Posterior cingulate gyrus (tissue), 11 donors: Measurements from ENCODE around the gene CCDC181.
"Not testable (repeated sequence)": the region's sequence is repeated elsewhere in the genome, so short reads cannot be mapped to it uniquely, and the experiment has no call there.

ENCODE experiments used
- DNase-seq, 10 donors: peaks; one replicate each; pipeline versions ENCODE4 v3.0.0 to v3.0.0-alpha.2; 2020 to 2021; ENCODE audit warnings: mixed read lengths in 3 of 10
- intact Hi-C: fragments of 100-400 bp; cut with DNase I; formaldehyde crosslinking; loops from one replicate; pipeline ENCODE4 v1.15.1; 2023

The CCDC181 gene

GRCh38 chr1:169408340-169408739 is 18.9 kb downstream of the CCDC181 start:
- DNase-seq, result peak in 2 of 10 donors; percentile 36 to 72

GRCh38 chr1:169402578-169402977 is 24.7 kb downstream of the CCDC181 start:
- intact Hi-C loops, result not testable (repeated sequence)

More at GRCh38 chr1:169408340-169408739, 18.9 kb downstream of the CCDC181 start:
- intact Hi-C loops, result not testable (repeated sequence)

DNA sequence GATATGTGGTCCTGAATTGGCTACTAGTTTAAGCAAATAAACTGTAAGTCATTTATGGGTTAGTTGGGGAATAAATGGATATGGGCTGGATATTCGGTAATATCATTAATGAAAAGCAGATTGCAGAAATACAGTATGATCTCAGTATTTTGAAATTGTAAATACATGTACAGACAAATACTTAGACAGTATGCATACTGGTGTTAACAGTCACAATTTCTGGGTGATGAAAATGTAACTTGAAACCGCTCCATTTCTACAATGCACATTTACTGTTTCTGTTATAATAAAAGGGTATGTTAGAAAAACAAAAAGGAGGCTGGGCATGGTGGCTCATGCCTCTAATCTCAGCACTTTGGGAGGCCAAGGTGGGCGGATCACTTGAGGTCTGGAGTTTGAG is 31.3 kb downstream of the CCDC181 start:
- DNase-seq, result no peak

More at GRCh38 chr1:169402578-169402977, 24.7 kb downstream of the CCDC181 start:
- not testable (repeated sequence) for DNase-seq

DNA sequence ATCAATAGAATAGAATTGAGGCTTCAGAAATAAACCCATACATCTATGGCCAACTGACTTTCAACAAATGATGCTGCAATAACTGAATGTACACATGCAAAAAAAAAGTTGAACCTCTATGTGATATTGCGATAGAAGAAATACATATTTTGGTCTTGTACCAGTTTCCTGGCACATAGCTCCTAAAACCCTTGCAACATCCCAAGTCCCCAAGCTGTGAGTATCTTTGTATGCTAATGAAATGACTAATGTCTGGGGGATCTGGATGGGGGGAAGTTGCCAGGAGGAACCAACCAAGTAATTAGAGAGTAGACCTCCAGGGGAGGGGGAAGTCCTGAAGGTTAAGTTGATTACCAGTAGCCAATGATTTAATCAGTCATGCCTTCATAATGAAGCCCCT is 34.9 kb downstream of the CCDC181 start:
- DNase-seq, result no peak
- intact Hi-C loops, result no loop called here

More for the DNA sequence above, 31.3 kb downstream of the CCDC181 start:
- intact Hi-C loops, result no loop called here

DNA sequence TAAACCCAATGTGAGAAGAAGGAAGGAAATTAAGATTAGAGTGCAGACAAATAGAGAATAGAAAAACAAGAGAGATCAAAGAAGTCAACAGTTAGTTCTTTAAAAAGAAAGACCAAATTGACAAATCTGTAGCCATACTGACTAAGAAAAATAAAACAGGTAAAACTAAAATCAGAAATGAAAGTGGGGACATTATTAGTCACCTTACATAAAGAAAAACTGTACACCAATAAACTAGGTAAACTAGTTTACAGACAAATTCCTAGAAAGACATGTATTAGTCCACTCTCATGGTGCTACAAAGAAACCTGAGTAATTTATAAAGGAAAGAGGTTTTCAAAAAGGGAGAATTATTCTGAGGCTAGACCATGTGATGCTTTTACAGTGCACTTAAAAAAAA is 37.0 kb downstream of the CCDC181 start:
- DNase-seq, result no peak
- intact Hi-C loops, result no loop called here

DNA sequence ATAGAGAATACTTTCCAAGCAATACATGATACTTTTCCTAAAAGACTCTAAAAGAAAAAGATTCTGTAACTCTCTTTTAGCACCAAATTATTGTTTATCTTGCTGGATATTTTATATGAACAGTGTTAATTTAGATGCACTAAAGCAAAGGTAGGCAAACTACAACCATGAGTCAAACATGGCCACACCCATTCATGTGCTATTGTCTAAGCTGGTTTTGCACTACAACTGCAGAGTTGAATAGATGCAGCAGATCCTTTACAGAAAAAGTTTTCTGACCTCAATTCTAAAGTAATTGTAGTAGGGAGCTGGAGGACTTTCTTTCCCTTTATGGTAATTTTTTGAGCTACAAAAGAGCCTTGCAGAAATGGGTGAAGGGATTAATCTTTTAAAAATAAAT is 39.9 kb downstream of the CCDC181 start:
- DNase-seq, result no peak
- intact Hi-C loops, result no loop called here

- intact Hi-C loops, result no loop called here
- DNase-seq, result no peak
Observed at GRCh38 chr1:169383449-169383848, 43.8 kb downstream of the CCDC181 start.

DNA sequence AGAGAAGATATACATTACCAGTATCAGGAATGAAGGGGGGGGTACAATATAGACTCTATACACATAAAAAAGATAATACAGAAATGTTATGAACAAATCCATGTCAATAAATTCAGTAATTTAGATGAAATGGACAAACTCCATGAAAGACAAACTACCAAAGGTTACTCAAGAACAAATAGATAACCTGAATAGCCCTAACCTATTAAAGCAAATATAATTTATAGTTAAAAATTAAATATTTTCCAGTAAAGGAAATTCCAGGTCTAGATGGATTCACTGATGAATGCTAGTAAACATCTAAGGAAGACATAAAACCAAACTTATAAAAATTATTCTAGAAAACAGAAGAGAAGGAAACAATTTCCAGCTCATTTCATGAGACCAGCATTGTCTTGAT is 46.1 kb downstream of the CCDC181 start:
- intact Hi-C loops, result no loop called here
- DNase-seq, result no peak

GRCh38 chr1:169371404-169371803 is 55.9 kb downstream of the CCDC181 start:
- intact Hi-C loops, result no loop called here
- DNase-seq, result no peak

DNA sequence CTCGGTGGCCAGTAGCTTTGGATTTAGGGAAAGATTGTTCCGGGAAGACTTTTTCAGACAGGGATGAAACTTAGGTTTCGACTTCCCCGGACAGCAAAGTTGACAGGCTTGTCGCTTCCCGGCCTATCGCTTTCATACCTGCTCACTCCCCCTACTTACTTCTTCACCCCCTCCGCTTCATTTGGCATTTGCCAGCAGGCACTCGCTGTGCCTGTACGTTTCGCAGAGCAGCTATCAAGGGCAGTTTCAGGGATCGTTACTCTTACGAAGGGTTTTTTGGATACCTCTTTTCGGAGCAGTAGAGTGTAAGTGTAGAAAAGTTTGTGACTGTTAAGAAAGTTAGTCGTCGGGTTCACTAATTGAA is 58.9 kb downstream of the CCDC181 start:
- DNase-seq, result peak in 1 of 10 donors; percentile 67
- intact Hi-C loops, result loop anchor here (5.0 kb wide), 1 partner anchor 119 kb away; the partner anchor contains the start of gene SLC19A2

- intact Hi-C loops, result loop anchor here (5.0 kb wide), 1 partner anchor 119 kb away; the partner anchor contains the start of gene SLC19A2
- DNase-seq, result peak; percentile 90 to 99 (median 96)
Observed at GRCh38 chr1:169367686-169368405, 59.4 kb downstream of the CCDC181 start, which contains the start of the genes BLZF1 and NME7. Gene BLZF1 (plus strand): TSS chr1:169368195. CDS start chr1:169369523, 1,328 bp downstream. Gene NME7 (minus strand): TSS chr1:169367797. CDS start chr1:169367710, 87 bp downstream.

- intact Hi-C loops, result loop anchor here (5.0 kb wide), 1 partner anchor 120 kb away; the partner anchor contains the start of gene SLC19A2
- no peak for DNase-seq
Observed at GRCh38 chr1:169367096-169367685, 60.1 kb downstream of the CCDC181 start.

DNA sequence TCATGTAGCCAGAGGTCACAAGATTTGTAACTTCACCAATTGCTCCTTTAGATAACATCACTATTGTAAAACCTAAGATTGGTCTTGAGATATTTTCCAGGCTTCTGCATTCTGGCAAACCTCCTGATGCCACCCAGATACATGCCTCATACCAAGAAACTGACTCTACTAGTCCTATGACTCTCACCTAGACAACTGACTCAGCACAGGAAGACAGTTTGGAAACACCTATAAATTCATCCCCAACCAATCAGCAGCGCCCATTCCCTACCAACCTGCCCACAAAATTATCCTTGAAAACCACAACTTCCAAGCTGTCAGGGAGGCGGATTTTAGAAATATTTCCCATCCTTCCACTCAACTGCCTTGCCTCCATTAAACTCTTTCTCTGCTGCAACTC is 62.3 kb downstream of the CCDC181 start:
- intact Hi-C loops, result loop anchor here (5.0 kb wide), 1 partner anchor 122 kb away; the partner anchor contains the start of gene SLC19A2
- DNase-seq, result no peak

DNA sequence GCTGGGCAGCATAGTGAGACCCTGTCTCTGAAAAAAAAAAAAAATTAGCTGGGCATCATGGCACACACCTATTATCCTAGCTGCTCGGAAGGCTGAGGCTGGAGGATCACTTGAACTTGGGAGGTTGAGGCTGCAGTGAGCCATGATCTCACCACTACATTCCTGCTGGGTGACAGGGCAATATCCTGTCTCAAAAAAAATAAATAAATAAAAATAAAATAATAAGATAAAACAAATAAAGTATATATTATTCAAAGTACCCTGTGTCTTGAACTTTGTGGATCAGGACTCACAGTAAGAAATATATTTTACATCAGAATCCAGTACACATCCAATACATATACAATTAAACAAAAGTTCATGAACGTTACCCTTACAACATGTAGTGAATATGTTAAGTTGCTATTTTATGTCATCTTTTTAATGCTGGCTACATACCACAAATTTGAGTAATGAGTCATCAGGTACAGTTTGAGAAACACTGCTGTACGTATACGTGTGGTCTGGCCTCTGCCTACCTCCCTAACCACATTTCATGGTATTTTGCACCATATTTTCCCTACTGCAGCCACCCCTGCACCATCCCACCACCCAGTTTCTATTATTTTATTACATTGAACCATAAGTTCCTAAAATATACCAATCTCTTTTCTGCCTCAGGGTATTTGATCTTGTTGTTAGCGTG is 64.1 kb downstream of the CCDC181 start:
- intact Hi-C loops, result no loop called here
- no peak for DNase-seq

GRCh38 chr1:169361281-169361680 is 66.0 kb downstream of the CCDC181 start:
- intact Hi-C loops, result no loop called here
- DNase-seq, result peak in 1 of 10 donors; percentile 50

DNA sequence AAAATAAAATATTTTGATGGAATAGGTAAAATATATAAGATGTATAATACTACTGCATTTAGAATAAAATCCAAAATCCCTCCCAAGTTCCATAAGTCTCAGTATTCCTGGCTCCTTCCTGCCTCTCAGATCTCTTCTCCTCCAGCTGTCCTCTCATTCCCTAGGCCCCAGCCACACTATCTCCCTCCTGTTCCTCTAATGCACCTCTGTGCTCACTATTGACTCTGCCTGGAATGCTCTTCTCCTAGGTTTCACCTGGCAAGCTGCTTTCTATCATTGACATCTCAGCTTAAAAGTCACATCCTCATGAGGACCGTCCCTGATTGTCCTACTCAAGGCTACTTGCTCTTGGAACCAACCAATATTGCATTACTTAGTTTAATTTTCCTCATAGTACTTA is 66.9 kb downstream of the CCDC181 start:
- no peak for DNase-seq
- intact Hi-C loops, result no loop called here

- DNase-seq, result no peak
- intact Hi-C loops, result loop anchor here (1.0 to 10.0 kb wide), 3 partner anchors 224 to 904 kb away; no protein-coding TSS in a partner anchor
Observed at GRCh38 chr1:169348383-169349036, 78.8 kb downstream of the CCDC181 start.

DNA sequence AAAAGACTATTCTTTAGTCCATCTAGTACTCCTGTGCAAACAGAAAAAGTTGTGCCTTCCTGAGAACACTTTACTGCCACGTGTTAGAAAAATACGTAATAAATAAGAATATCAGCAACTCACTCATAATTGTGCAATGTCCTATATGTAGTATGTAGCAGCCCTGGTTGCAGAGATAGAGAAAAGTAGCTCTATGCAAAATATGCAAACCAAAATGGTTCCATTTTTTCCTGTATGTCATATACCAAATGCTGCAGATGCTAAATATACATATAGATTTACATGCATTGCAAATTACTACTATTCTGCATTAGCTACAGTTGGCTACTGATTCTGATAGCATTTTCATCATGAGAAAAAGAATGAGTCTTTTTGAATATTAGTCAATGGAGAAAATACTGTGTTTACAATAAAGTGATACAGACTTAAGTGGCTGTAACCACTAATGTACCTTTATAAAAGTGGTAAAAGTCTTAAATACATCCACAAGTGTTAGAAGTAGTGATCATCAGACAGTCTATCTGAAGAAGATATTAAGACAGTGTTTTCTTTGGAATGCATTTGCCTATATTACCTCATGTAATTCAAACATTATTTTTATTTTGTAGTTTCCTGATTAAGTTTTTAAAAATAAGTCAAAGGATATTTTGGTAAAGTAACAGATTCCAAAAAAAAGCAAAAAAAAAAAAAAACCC is 79.4 kb downstream of the CCDC181 start:
- intact Hi-C loops, result loop anchor here (1.0 to 10.0 kb wide), 3 partner anchors 223 to 903 kb away; no protein-coding TSS in a partner anchor
- DNase-seq, result no peak

- intact Hi-C loops, result loop anchor here (10.0 kb wide), 2 partner anchors 221 to 901 kb away; no protein-coding TSS in a partner anchor
- no peak for DNase-seq
Observed at GRCh38 chr1:169346036-169346589, 81.2 kb downstream of the CCDC181 start.
